AG08395 (cell line): Measurements from ENCODE around the gene UBE2E1.
"Not testable (repeated sequence)": the region's sequence is repeated elsewhere in the genome, so short reads cannot be mapped to it uniquely, and the experiment has no call there.

Experiments
- DNase-seq: peaks from one replicate; pipeline ENCODE4 v3.0.0; 2012; ENCODE audit warnings: mixed read lengths, low spot score

UBE2E1 gene

DNA sequence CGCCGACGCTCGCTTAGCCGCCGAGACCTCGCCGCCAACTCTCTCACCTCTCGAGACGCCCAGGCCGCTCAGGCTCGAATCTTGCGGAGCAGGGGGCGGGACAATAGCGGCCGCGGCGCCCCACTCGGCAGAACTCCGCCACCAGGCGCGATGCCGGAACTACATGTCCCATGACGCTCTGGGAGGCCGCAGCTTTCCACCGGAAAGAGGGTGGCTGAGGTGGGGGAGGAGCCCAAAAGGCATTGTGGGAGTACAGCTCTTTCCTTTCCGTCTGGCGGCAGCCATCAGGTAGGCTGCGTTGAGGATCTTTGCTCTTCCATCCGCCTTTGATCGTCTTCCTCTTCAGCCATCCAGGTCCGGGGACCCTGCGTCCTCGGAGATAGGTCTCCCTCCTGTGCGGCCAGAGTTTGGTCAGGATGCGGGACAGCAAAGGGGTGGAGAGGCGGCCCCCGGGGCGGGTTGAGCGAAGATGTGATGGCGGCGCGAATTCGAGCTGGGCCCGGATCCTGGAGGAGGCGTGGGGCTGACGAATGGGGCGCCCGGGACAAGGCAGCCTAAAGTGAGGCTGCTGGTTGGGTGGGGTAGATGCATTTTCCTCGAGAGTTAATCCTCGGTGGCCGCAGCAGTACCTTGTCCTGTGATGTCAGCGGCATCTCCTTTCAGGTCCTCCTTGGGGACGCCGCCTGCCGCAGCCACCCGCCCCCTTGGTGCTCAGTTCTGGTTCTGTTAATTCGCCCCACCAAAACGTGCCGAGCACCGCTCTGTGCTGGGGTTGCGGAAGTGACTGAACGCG lies 111.3 kb downstream of the UBE2E1 start, which contains the start of the genes NKIRAS1 and RPL15:
Gene NKIRAS1, minus strand, starts transcription at position 105 of the 793 bp plus-strand sequence. CDS start 6,086 bp downstream, outside the sequence.
Gene RPL15, plus strand, starts transcription at position 247 of the 793 bp plus-strand sequence. CDS start 728 bp downstream, outside the sequence.
- DNase-seq: peak; percentile 98

DNA sequence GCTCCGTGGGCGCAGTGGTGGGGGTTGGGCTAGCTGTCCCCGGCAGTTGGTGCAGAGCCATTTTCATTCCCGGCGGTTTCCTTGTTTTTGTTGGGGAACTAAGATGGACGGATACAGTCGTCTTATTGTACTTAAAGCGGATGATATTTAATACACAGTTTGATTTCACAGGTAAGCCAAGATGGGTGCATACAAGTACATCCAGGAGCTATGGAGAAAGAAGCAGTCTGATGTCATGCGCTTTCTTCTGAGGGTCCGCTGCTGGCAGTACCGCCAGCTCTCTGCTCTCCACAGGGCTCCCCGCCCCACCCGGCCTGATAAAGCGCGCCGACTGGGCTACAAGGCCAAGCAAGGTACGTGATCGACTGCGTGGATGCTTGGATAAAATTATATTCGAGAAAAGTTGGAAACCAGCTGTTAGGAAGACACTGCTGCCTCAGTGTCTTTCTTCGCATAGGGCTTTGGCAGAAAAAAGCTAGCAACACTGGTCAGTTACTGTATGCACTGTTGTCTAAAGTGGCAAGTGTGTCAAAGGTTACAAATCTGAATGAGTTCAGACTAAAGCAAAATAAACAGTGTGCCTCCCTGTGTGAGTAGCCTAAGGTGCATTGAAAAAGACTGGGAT lies 112.0 kb downstream of the UBE2E1 start:
- peak; percentile 60 for DNase-seq

DNA sequence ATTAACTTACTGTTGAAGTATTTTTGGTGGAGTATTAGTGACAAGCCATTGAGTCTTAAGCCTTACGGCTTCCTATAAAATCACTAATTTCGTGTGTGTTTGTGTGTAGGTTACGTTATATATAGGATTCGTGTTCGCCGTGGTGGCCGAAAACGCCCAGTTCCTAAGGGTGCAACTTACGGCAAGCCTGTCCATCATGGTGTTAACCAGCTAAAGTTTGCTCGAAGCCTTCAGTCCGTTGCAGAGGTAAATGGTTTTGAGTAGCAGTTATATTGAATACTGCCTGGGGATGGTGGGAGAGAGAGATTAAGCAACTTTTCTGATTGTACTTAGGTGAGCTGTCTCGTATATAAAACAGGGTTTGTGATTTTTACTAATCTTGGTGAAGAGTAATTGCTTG lies 112.6 kb downstream of the UBE2E1 start:
- not testable (repeated sequence) for DNase-seq

DNA sequence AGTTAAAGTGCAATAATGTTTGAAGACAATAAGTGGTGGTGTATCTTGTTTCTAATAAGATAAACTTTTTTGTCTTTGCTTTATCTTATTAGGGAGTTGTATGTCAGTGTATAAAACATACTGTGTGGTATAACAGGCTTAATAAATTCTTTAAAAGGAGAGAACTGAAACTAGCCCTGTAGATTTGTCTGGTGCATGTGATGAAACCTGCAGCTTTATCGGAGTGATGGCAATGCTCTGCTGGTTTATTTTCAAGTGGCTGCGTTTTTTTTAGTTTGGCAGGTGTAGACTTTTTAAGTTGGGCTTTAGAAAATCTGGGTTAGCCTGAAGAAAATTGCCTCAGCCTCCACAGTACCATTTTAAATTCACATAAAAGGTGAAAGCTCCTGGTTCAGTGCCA lies 113.9 kb downstream of the UBE2E1 start:
- no peak for DNase-seq

DNA sequence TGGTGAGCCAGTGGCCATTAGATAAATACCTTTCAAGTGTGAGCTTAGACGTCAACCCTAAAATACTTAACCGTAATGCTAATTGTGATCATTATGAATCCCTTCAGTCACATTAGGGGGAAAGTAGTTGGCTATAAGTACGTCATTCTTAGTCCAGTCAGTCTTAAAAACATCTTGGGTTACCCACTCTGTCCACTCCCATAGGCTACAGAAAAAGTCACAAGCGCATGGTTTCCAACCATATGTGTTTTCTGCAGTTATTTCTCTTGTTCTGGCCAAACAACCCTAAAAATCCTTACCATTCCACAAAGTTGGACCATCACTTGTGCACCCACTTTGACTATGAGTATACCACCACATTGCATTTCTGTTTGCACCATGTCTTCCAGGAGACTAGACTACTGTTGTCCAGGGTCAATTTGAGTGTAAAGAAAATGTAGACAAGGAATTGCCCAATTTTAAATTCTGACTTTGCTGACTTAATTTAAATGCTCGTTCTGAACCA lies 114.4 kb downstream of the UBE2E1 start:
- no peak for DNase-seq

DNA sequence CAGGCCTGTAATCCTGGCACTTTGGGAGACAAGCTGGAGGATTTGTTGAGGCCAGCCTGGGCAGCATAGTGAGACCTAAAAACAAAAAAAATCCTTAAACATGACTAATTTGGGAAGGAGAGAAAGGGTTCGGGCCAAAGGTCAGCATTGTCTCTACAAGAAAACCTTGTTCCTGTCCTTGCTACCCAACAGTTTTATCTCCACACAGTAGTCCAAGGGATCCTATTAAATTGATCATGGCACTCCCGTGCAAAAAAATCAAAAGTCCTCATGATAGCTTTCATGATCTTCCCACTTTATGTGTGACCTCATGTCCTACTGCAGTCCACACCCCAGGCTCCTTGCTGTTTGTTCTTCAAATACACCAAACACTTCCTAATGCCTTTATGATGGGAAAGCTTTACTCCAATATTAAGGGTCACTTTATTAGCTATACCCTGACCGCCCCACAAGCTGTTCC lies 115.3 kb downstream of the UBE2E1 start:
- no peak for DNase-seq

DNA sequence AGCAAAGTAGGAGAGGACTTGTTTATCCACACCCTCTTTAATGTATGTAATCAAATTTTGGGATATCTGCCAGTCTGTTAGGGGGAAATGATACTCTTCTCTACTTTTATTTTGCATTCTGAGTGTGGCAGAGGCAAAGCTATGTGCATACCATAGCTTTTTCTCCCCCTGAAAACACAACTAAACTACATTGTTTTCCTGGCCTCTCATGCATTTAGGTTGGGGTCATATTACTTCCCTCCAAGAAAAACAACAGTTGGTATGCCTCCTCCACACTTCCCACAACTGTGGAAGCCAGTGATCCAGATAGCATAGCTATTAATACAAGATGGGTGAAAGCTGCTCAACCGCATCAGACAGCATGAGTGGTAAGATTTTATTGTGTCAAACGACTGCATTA lies 118.0 kb downstream of the UBE2E1 start:
- DNase-seq: no peak

DNA sequence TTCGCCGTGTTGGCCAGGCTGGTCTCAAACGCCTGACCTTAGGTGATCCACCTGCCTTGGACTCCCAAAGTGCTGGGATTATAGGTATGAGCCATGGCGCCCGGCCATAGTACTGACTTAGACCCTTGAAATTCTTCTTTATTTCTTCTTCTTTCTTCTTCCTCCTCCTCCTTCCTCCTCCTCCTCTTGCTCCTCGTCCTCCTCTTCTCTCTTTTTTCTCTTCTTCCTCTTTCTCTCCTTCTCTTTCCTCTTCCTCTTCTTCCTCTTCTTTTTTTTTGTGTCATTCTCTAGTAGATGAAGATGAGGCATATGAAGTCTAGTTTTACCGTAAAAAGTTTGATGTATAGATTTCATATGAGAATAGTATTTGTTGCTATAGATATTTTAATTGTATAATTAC lies 120.5 kb downstream of the UBE2E1 start:
- no peak for DNase-seq

DNA sequence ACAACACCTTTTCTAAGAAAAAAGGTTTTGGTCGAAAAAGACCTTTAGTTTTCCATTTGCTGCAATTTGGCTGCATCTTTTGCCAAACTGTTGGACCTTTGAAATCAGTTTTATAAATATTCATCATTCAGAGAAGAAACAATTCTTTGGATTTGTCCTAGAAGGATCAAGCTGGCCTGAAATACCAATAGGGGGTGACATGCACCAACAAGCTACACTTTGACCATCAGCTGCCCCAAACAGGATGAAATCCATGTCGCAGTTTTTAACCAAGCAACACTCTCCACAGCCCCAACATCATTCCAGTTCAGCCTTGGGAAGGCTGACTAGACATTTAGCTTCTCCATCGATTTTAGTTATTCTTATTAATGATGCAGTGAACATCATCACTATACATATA lies 121.0 kb downstream of the UBE2E1 start:
- no peak for DNase-seq

DNA sequence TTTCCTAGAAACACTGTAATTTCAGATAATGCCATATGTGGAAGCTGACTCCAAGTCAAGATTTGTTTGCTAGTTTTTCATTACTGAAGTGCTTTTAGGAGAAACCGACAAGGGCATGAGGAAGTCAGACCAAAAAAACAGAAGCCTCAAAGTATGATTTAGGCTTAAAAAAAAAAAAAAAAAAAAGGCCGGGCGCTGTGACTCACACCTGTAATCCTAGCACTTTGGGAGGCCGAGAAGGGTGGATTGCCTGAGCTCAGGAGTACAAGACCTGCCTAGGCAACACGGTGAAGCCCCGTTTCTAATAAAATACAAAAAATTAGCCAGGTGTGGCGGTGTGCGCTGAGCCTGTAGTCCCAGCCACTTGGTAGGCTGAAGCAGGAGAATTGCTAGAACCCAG lies 122.8 kb downstream of the UBE2E1 start:
- no peak for DNase-seq

DNA sequence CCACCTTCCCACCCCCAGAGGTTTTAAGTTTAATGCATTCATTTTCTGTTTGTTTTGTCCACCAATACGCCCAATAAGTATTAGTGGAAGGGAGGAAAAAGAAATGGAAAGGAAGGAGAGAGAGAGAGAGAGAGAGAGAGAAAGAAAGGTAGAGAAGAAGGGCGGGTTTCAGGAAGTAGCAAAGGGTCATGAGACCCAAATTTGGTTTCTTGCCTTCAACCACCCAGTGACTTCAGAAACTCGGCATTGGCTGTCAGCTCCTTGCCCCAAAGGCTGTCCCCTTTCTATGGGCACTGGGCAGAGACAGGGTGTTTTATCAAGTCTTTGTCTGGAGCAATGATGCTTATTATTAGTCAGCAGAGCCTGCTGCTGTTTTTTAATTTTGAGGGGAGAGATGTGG lies 125.8 kb downstream of the UBE2E1 start:
- DNase-seq: no peak

DNA sequence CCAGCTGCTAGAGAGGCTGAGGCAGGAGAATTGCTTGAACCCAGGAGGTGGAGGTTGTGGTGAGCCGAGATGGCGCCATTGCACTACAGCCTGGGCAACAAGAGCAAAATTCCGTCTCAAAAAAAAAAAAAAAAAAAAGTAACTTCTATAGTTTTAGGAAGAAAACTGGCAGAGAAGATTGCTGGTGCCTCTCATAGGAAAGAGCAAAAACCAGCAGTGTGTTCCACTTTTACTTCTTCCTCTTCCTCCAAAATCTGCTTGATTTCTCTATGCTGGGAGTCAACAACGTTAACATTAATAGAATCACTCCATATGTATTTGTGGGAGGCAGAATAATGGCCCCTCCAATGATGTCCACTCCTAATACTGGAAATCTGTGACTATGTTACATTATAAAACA lies 126.8 kb downstream of the UBE2E1 start:
- DNase-seq: no peak

DNA sequence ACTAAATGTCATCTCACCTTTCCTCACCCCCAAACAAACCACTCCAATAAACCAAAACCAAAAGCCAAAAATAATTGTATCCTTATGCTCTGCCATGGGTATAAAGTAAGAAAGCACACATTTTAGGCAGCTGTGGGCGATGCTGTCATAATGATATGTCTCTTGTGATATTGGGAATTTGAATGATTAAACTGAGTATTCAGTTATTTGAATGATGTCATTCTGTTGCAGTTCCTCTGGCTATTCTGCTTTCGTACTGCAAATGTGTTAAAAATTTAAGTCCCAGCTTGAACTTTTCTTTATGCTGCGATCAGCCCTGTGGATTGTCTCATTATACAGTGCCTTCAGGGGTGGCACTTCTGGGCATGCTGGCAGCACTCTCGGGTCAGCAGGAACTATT lies 128.5 kb downstream of the UBE2E1 start:
- DNase-seq: no peak

DNA sequence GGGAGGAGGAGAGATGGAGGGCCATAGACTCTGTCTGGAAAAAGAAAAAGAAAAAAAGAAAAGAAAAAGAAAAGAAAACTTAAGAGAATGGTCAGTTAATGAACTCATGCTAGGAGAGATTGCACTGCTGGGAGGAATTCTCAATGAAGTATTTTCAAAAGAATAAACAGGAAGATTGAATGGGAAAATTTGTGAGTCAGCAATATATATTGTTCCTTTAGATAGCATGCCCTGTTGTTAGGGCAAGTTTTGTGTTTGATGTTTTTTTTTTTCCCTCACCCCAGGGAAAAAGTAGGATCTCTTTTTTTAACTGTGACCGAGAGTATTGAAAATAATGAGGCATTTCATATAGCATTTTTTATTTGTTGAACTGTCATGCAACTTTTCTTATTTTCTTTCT lies 131.5 kb downstream of the UBE2E1 start:
- no peak for DNase-seq

DNA sequence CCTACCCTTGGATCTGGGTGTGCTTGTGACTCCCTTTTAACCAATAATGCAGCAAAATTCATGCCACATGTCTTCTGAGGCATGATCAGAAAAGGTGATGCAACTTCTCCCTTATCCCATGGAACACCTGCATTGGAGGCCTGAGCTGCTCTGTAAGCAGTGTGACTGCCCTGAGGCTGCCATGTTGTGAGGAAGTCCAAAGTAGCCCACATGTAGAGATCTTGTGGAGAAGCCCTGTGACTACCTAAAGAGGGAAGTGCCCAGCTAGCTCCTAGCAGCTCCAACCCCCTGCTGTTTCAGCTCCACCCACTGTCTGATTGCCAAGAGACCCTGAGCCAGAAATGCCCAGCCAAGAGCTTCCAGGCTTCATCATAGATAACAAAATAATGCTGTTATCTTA lies 132.9 kb downstream of the UBE2E1 start:
- no peak for DNase-seq

DNA sequence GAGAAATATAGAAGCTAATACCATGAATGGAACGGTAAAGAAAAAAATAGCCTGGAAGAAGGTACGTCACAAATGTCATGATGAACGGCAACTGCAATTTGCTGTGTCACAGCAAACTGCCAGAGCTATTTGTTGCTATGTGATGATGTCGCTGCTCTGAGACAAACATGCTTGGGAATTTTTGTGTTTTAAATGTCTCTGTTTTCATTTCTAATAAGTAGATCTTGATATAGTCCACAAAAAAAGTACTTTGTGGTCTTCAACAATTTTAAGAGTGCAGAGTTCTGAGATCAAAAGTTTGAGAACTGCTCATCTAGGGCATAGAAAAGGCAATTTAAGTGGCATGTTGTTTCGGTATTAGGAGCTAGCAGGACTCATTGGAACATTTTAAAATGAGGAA lies 135.0 kb downstream of the UBE2E1 start:
- no peak for DNase-seq
